SK-N-SH (cell line): Measurements from ENCODE around the gene CD5L. TPM values are rescaled to one million over a fixed set of nuclear protein-coding genes. Genes with fewer than 3 reads are reported as not detected.

ENCODE experiments used
- CTCF ChIA-PET: fragments of 300-600, 350-600 bp; formaldehyde crosslinking; extraction: SDS; loops from one replicate; lab custom pipeline; 2021; lab: Yijun Ruan, JAX
- POLR2A ChIA-PET: fragments of 350-600 bp; sonication (Branson Sonifier 250); formaldehyde crosslinking; extraction: SDS; loops from one replicate; lab custom pipeline; 2020; ENCODE audit warnings: antibody characterized with exemption, inconsistent platforms; lab: Yijun Ruan, JAX
- DNase-seq: peaks from one replicate; pipeline ENCODE4 v3.0.0; 2012
- H2AFZ ChIP-seq: fragments of 200-600 bp; sonication (generic); 2 replicates; pipeline ENCODE4 v1.8.1; 2016; ENCODE audit warnings: antibody characterized with exemption, mild to moderate bottlenecking, low read depth
- H3F3A ChIP-seq: fragments of 200-600 bp; sonication (generic); replicated peaks from 2 replicates; pipeline ENCODE3; 2016; ENCODE audit warnings: antibody characterized with exemption, mild to moderate bottlenecking; ENCODE audit not compliant: insufficient read depth
- H3K27ac ChIP-seq, 2 experiments: fragments of 200-500 bp in 1 of 2; fragments of 200-600 bp in 1 of 2; sonication (Bioruptor generic) in 1 of 2; sonication (generic), shearing (Covaris generic) in 1 of 2; 2 replicates each; pipeline versions ENCODE4 v1.5.1 to v1.6.1; 2014 to 2016; ENCODE audit warnings: low read depth in 2 of 2, inconsistent platforms in 1 of 2, low read length in 1 of 2, mild to moderate bottlenecking in 1 of 2, mixed read lengths in 1 of 2
- H3K27me3 ChIP-seq: fragments of 200-600 bp; sonication (generic), shearing (Covaris generic); 2 replicates; pipeline ENCODE4 v1.6.1; 2016; ENCODE audit warnings: mixed run types; ENCODE audit not compliant: insufficient read depth
- H3K36me3 ChIP-seq, 2 experiments: fragments of 200-500 bp in 1 of 2; fragments of 200-600 bp in 1 of 2; sonication (Bioruptor generic) in 1 of 2; sonication (generic) in 1 of 2; replicated peaks in 1 of 2; 2 replicates each; pipeline versions ENCODE3 to v1.5.1; 2014 to 2016; ENCODE audit warnings: low read length in 1 of 2, mild to moderate bottlenecking in 1 of 2; ENCODE audit not compliant: insufficient read depth in 2 of 2, control insufficient read depth in 1 of 2
- H3K4me1 ChIP-seq, 2 experiments: fragments of 200-500 bp in 1 of 2; fragments of 200-600 bp in 1 of 2; sonication (Bioruptor generic) in 1 of 2; sonication (generic), shearing (Covaris generic) in 1 of 2; 2 replicates each; pipeline versions ENCODE4 v1.5.1 to v1.6.1; 2014 to 2016; ENCODE audit warnings: low read depth in 1 of 2, low read length in 1 of 2, mixed run types in 1 of 2; ENCODE audit not compliant: insufficient read depth in 2 of 2, control insufficient read depth in 1 of 2
- H3K4me2 ChIP-seq: fragments of 200-600 bp; sonication (generic), shearing (Covaris generic); 2 replicates; pipeline ENCODE4 v1.6.1; 2017; ENCODE audit warnings: mixed run types
- H3K4me3 ChIP-seq, 2 experiments: fragments of 200-500 bp in 1 of 2; fragments of 200-600 bp in 1 of 2; sonication (Bioruptor generic) in 1 of 2; sonication (generic), shearing (Covaris generic) in 1 of 2; 2 replicates each; pipeline versions ENCODE4 v1.5.1 to v1.8.1; 2014 to 2016; ENCODE audit warnings: low read depth in 2 of 2, inconsistent platforms in 1 of 2, low read length in 1 of 2, mild to moderate bottlenecking in 1 of 2, mixed read lengths in 1 of 2, moderate library complexity in 1 of 2
- H3K79me2 ChIP-seq: fragments of 200-600 bp; sonication (generic); 2 replicates; pipeline ENCODE4 v1.8.1; 2017; ENCODE audit warnings: mild to moderate bottlenecking; ENCODE audit not compliant: insufficient read depth
- H3K9ac ChIP-seq: fragments of 200-600 bp; sonication (generic); 2 replicates; pipeline ENCODE4 v1.6.1; 2017; ENCODE audit warnings: mixed run types
- H3K9me2 ChIP-seq: fragments of 200-600 bp; sonication (generic); 2 replicates; pipeline ENCODE4 v1.6.1; 2017; ENCODE audit warnings: mixed run types
- H3K9me3 ChIP-seq: fragments of 200-600 bp; sonication (generic); 2 replicates; pipeline ENCODE4 v1.6.1; 2017; ENCODE audit warnings: mixed run types, mild to moderate bottlenecking, moderate library complexity
- H4K20me1 ChIP-seq: fragments of 200-600 bp; sonication (generic); 2 replicates; pipeline ENCODE4 v1.6.1; 2017; ENCODE audit warnings: mild to moderate bottlenecking, mixed run types; ENCODE audit not compliant: insufficient read depth
- ELF1 ChIP-seq: IDR thresholded peaks from 2 replicates; pipeline ENCODE4 v1.4.0; 2012
- EZH2phosphoT487 ChIP-seq: fragments of 200-600 bp; sonication (generic); IDR thresholded peaks from 2 replicates; pipeline ENCODE4 v1.6.1; 2017; ENCODE audit warnings: low read depth, mixed run types, mild to moderate bottlenecking, antibody characterized with exemption, moderate library complexity, borderline replicate concordance
- FOSL2 ChIP-seq: IDR thresholded peaks from 2 replicates; pipeline ENCODE4 v1.4.0; 2012; ENCODE audit warnings: low read depth, mild to moderate bottlenecking, moderate library complexity, borderline replicate concordance
- FOXM1 ChIP-seq: IDR thresholded peaks from 2 replicates; pipeline ENCODE4 v1.4.0; 2012; ENCODE audit warnings: low read depth, mild to moderate bottlenecking
- JUND ChIP-seq: IDR thresholded peaks from 2 replicates; pipeline ENCODE4 v1.4.0; 2012
- MEF2A ChIP-seq: IDR thresholded peaks from 2 replicates; pipeline ENCODE4 v1.4.0; 2012; ENCODE audit warnings: low read depth, borderline replicate concordance
- MXI1 ChIP-seq: IDR thresholded peaks from 2 replicates; pipeline ENCODE4 v1.6.1; 2012; ENCODE audit warnings: mild to moderate bottlenecking, low read depth, low read length, improper control_type of control experiment
- NFIC ChIP-seq: IDR thresholded peaks from 2 replicates; pipeline ENCODE4 v1.4.0; 2012; ENCODE audit warnings: borderline replicate concordance
- NRF1 ChIP-seq: IDR thresholded peaks from 2 replicates; pipeline ENCODE4 v1.6.1; 2012; ENCODE audit warnings: low read depth, mild to moderate bottlenecking, low read length
- POLR2AphosphoS5 ChIP-seq: IDR thresholded peaks from 2 replicates; pipeline ENCODE4 v1.6.1; 2012; ENCODE audit warnings: low read depth, low read length
- RAD21 ChIP-seq: IDR thresholded peaks from 2 replicates; pipeline ENCODE4 v1.6.1; 2012; ENCODE audit warnings: mild to moderate bottlenecking, low read length
- RCOR1 ChIP-seq: fragments of 150-350 bp; IDR thresholded peaks from 2 replicates; pipeline ENCODE4 v1.6.1; 2017; ENCODE audit warnings: antibody characterized with exemption, low read length
- RFX5 ChIP-seq: IDR thresholded peaks from 2 replicates; pipeline ENCODE4 v1.6.1; 2012; ENCODE audit warnings: mild to moderate bottlenecking, improper control_type of control experiment, low read length
- RXRA ChIP-seq: IDR thresholded peaks from 2 replicates; pipeline ENCODE4 v1.4.0; 2012; ENCODE audit warnings: low read depth, mild to moderate bottlenecking, borderline replicate concordance
- SMC3 ChIP-seq: IDR thresholded peaks from 2 replicates; pipeline ENCODE4 v1.6.1; 2012; ENCODE audit warnings: low read depth, low read length, improper control_type of control experiment
- TAF1 ChIP-seq: IDR thresholded peaks from 2 replicates; pipeline ENCODE4 v1.6.1; 2012; ENCODE audit warnings: low read depth, mild to moderate bottlenecking, low read length, moderate library complexity, borderline replicate concordance
- TEAD4 ChIP-seq: IDR thresholded peaks from 2 replicates; pipeline ENCODE4 v1.4.0; 2012; ENCODE audit warnings: mild to moderate bottlenecking, borderline replicate concordance; ENCODE audit not compliant: insufficient read depth
- USF1 ChIP-seq: IDR thresholded peaks from 2 replicates; pipeline ENCODE4 v1.4.0; 2012; ENCODE audit warnings: low read depth, borderline replicate concordance
- YY1 ChIP-seq: IDR thresholded peaks from 2 replicates; pipeline ENCODE4 v1.4.0; 2012; ENCODE audit warnings: low read depth, mild to moderate bottlenecking
- WGBS: methylation state at CpG from one replicate; pipeline ENCODE4 v1.1.6; 2017; ENCODE audit warnings: low lambda C conversion rate; 5-methylcytosine and 5-hydroxymethylcytosine counted together
- polyA plus RNA-seq, 3 experiments: library from polyadenylated mRNA; depleted of rRNA; stranded (reverse); fragments of >200 nt; gene quantifications; 2 replicates each; pipeline ENCODE4 v1.2.3, GENCODE V29; 2012
- TF ChIP-seq, protein P1 (sequence below): IDR thresholded peaks from 2 replicates; pipeline ENCODE4 v1.6.1; 2012; ENCODE audit warnings: mild to moderate bottlenecking, low read depth, low read length, moderate library complexity

Gene CD5L
- not detected in 2 replicates for polyA plus RNA-seq (2012; rRNA removed)
- not detected in 2 replicates for polyA plus RNA-seq (2012; cell fraction: cytosol; rRNA removed)
- polyA plus RNA-seq (2012; cell fraction: nucleus; rRNA removed): not detected in 2 replicates

GRCh38 chr1:157841708-157842107 lies at the start of gene CD5L:
Gene CD5L, minus strand, starts transcription at chr1:157841808. Its CDS starts 107 bp downstream, at chr1:157841701.
- H3K4me2 ChIP-seq: no peak within 1 kb of the TSS
- no peak within 1 kb of the TSS for H3K27ac ChIP-seq
- no peaks in the 10 kb centered on the region for H3K9me2 ChIP-seq
- H3K9me3 ChIP-seq: no peaks in the 10 kb centered on the region
- no peak for DNase-seq
- no peaks in the 10 kb centered on the region for H4K20me1 ChIP-seq
- no peaks in the 10 kb centered on the region for H3K27me3 ChIP-seq
- WGBS: 2% methylated on average over 3 of the region's 3 CpGs
- no peak within 1 kb of the TSS for H3K4me3 ChIP-seq
- no peak within 1 kb of the TSS for H2AFZ ChIP-seq
- H3K79me2 ChIP-seq: no peaks in the 10 kb centered on the region
- H3K36me3 ChIP-seq: no peaks in the 10 kb centered on the region
- ChIA-PET POLR2A (no interaction called here), CTCF (no interaction called here)
- no peaks in the 10 kb centered on the region for H3K4me1 ChIP-seq
- H3K9ac ChIP-seq: no peak within 1 kb of the TSS
- TF ChIP-seq JUND (no peak), NFIC (no peak), ELF1 (no peak), SMC3 (no peak), RFX5 (no peak), USF1 (no peak), TAF1 (no peak), MXI1 (no peak), EZH2phosphoT487 (no peak), TEAD4 (no peak), FOSL2 (no peak), YY1 (no peak), POLR2AphosphoS5 (no peak)
- TF ChIP-seq, protein P1, sequence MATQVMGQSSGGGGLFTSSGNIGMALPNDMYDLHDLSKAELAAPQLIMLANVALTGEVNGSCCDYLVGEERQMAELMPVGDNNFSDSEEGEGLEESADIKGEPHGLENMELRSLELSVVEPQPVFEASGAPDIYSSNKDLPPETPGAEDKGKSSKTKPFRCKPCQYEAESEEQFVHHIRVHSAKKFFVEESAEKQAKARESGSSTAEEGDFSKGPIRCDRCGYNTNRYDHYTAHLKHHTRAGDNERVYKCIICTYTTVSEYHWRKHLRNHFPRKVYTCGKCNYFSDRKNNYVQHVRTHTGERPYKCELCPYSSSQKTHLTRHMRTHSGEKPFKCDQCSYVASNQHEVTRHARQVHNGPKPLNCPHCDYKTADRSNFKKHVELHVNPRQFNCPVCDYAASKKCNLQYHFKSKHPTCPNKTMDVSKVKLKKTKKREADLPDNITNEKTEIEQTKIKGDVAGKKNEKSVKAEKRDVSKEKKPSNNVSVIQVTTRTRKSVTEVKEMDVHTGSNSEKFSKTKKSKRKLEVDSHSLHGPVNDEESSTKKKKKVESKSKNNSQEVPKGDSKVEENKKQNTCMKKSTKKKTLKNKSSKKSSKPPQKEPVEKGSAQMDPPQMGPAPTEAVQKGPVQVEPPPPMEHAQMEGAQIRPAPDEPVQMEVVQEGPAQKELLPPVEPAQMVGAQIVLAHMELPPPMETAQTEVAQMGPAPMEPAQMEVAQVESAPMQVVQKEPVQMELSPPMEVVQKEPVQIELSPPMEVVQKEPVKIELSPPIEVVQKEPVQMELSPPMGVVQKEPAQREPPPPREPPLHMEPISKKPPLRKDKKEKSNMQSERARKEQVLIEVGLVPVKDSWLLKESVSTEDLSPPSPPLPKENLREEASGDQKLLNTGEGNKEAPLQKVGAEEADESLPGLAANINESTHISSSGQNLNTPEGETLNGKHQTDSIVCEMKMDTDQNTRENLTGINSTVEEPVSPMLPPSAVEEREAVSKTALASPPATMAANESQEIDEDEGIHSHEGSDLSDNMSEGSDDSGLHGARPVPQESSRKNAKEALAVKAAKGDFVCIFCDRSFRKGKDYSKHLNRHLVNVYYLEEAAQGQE: no peak
- no peaks in the 10 kb centered on the region for H3F3A ChIP-seq

DNA sequence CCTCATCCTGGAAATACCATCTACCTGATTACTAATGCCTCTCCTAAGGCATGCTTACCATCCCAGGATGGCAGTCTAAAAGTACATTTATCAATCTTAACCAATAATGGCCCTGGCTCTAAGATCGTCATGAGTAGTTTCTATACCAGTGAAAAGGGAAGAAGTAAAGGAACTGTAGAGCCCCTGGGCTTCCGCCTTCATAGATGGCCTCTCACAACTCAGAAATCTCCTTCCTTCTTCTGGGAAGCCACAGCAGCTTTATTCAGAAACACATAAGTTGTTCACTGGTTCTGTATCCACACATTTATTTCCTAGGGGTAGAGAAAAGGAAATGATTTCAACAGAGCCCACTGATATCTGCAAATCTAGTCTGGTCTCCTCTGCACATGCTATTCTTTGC lies 41.0 kb upstream of the CD5L start:
- CTCF ChIA-PET: no interaction called here
- 0 out of 2 replicates have a peak, but pooled peaks cover 5% of the 10 kb centered on the region for H3K27me3 ChIP-seq
- TF ChIP-seq RCOR1 (no peak), MEF2A (no peak), RFX5 (no peak), ELF1 (no peak), FOXM1 (no peak), NFIC (no peak), TAF1 (no peak), RAD21 (no peak), NRF1 (no peak), USF1 (no peak), RXRA (no peak), FOSL2 (no peak)
- TF ChIP-seq, protein P1: no peak

More for the DNA sequence above, 41.0 kb upstream of the CD5L start:
- no peak overlapping the region for H3K9ac ChIP-seq
- POLR2A ChIA-PET: no interaction called here
- H3K4me2 ChIP-seq: no peak overlapping the region
- H3K79me2 ChIP-seq: no peaks in the 10 kb centered on the region
- DNase-seq: no peak
- H3K27ac ChIP-seq: no peak overlapping the region
- H3K9me3 ChIP-seq: no peaks in the 10 kb centered on the region
- no peaks in the 10 kb centered on the region for H4K20me1 ChIP-seq
- peaks cover 3% of the 10 kb centered on the region for H3F3A ChIP-seq
- no peaks in the 10 kb centered on the region for H3K36me3 ChIP-seq
- H3K9me2 ChIP-seq: no peaks in the 10 kb centered on the region
- no peaks in the 10 kb centered on the region for H3K4me1 ChIP-seq
- no peak overlapping the region for H2AFZ ChIP-seq
- 4% methylated on average over 2 of the region's 2 CpGs for WGBS
- no peak overlapping the region for H3K4me3 ChIP-seq
